Measurements from ENCODE around the gene TMEM97.

GRCh38 chr17:28313841-28314240 is 5.2 kb upstream of the TMEM97 start:
- no peak for TF ChIP-seq CSDC2 (CRISPR knock-in tag; IDR thresholded peaks at IDR 0.05)
- no peak for TF ChIP-seq ZNF8 (CRISPR knock-in tag; IDR thresholded peaks at IDR 0.05)
- TF ChIP-seq ESRRG (CRISPR knock-in tag; IDR thresholded peaks at IDR 0.05) = no peak
- no peak for TF ChIP-seq TCF4 (CRISPR knock-in tag; IDR thresholded peaks at IDR 0.05; ENCODE audit: borderline replicate concordance)
- TF ChIP-seq CREB5 (CRISPR knock-in tag; IDR thresholded peaks at IDR 0.05; ENCODE audit: low read depth) = no peak
- no peak for TF ChIP-seq PATZ1 (CRISPR knock-in tag; IDR thresholded peaks at IDR 0.05; ENCODE audit: borderline replicate concordance)
- TF ChIP-seq ZFP30 (CRISPR knock-in tag; IDR thresholded peaks at IDR 0.05) = no peak
- TF ChIP-seq RARB (CRISPR knock-in tag; IDR thresholded peaks at IDR 0.05) = no peak
- TF ChIP-seq GLIS3 (CRISPR knock-in tag; IDR thresholded peaks at IDR 0.05) = no peak
- TF ChIP-seq ARNTL (CRISPR knock-in tag; IDR thresholded peaks at IDR 0.05; ENCODE audit: borderline replicate concordance, low read depth) = no peak

Data from SK-N-SH treated with all-trans-retinoic acid at 6 μM for 48 hours (cell line).